ENCODE data around the gene GLI1. TPM values are rescaled to one million over a fixed set of nuclear protein-coding genes. Genes with fewer than 3 reads are reported as not detected.
A peak's percentile ranks its signal among the peaks of the same experiment; 100 is the strongest.

GLI1 gene
- total and polyA plus RNA-seq, 7 experiments from 2014 or later: 0.39 to 1.4 (median 0.45) TPM; not detected in 2

GRCh38 chr12:57452937-57453509 lies 6.6 kb upstream of the GLI1 start:
- Mint-ChIP-seq H3K27ac (no peak overlapping the region), H3K4me1 (peaks cover 4 to 20% (median 5%) of the 10 kb centered on the region in 7 donors), H3K27me3 (peaks cover 0 to 7% (median 0%) of the 10 kb centered on the region in 5 donors), H3K4me3 (no peak overlapping the region), H3K9me3 (no peaks in the 10 kb centered on the region), H3K36me3 (no peaks in the 10 kb centered on the region)
- H3K27ac ChIP-seq (ENCODE audit: low read depth, low read length): no peak overlapping the region
- ATAC-seq: peak; percentile 71
- CTCF ChIA-PET: interaction anchor here (0.5 to 1.6 kb wide), 11 partner anchors 10 to 192 kb away, joined by 3 to 6 read pairs (median 3); no protein-coding TSS in a partner anchor
- H3K36me3 ChIP-seq (ENCODE audit: control insufficient read depth in 2 of 3, insufficient read depth in 3 of 3, low read length in 3 of 3): no peaks in the 10 kb centered on the region
- intact Hi-C loops (cut with micrococcal nuclease): loop anchor here (1.0 to 10.0 kb wide), 5 partner anchors 146 to 328 kb away; partner anchors contain the start of genes LRP1 (in 1 of the 2) and OS9 (in 1 of the 2)
- H3K9me3 ChIP-seq (ENCODE audit: control insufficient read depth in 2 of 3, low read length in 3 of 3): no peaks in the 10 kb centered on the region
- POLR2A ChIA-PET: interaction anchor here (1.4 kb wide), 2 partner anchors 10 to 23 kb away, joined by 5 to 6 read pairs; no protein-coding TSS in a partner anchor
- DNase-seq: peak in 1 of 9 donors; percentile 58
- H3K4me1 ChIP-seq (ENCODE audit: control insufficient read depth in 2 of 2, insufficient read depth in 2 of 2, low read length in 2 of 2): peaks cover 0 to 5% of the 10 kb centered on the region in 2 donors
- no peak overlapping the region for H3K4me3 ChIP-seq (ENCODE audit: low read length)
- no peaks in the 10 kb centered on the region for H3K27me3 ChIP-seq (ENCODE audit: control insufficient read depth in 2 of 2, insufficient read depth in 2 of 2, low read length in 2 of 2)

GRCh38 chr12:57454213-57454565 lies 5.4 kb upstream of the GLI1 start:
- H3K9me3 ChIP-seq (ENCODE audit: control insufficient read depth in 2 of 3, low read length in 3 of 3): no peaks in the 10 kb centered on the region
- Mint-ChIP-seq H3K27ac (no peak overlapping the region), H3K27me3 (peaks cover 0 to 7% (median 0%) of the 10 kb centered on the region in 5 donors), H3K9me3 (peaks cover 0 to 2% (median 0%) of the 10 kb centered on the region in 11 donors), H3K4me3 (no peak overlapping the region), H3K4me1 (peaks cover 11 to 26% (median 15%) of the 10 kb centered on the region in 7 donors), H3K36me3 (no peaks in the 10 kb centered on the region)
- H3K4me3 ChIP-seq (ENCODE audit: low read length): no peak overlapping the region
- no peaks in the 10 kb centered on the region for H3K36me3 ChIP-seq (ENCODE audit: control insufficient read depth in 2 of 3, insufficient read depth in 3 of 3, low read length in 3 of 3)
- H3K4me1 ChIP-seq (ENCODE audit: control insufficient read depth in 2 of 2, insufficient read depth in 2 of 2, low read length in 2 of 2): peaks cover 0 to 10% of the 10 kb centered on the region in 2 donors
- DNase-seq: no peak
- ATAC-seq: no peak
- ChIA-PET CTCF (interaction anchor here (0.6 to 1.5 kb wide), 3 partner anchors 129 to 194 kb away, joined by 3 read pairs; no protein-coding TSS in a partner anchor), POLR2A (interaction anchor here (0.7 kb wide), 1 partner anchor 94 kb away, joined by 3 read pairs; no protein-coding TSS in a partner anchor)
- H3K27me3 ChIP-seq (ENCODE audit: control insufficient read depth in 2 of 2, insufficient read depth in 2 of 2, low read length in 2 of 2): no peaks in the 10 kb centered on the region
- intact Hi-C loops (cut with micrococcal nuclease): loop anchor here (10.0 kb wide), 2 partner anchors 241 to 329 kb away; partner anchors contain the start of genes LRP1 (in 1 of the 2) and OS9 (in 1 of the 2)
- no peak overlapping the region for H3K27ac ChIP-seq (ENCODE audit: low read depth, low read length)

GRCh38 chr12:57454566-57455373 lies 4.8 kb upstream of the GLI1 start, which contains the start of gene INHBE:
INHBE (plus strand) TSS chr12:57455307; CDS start chr12:57455537, 230 bp downstream.
- peak within 1 kb of the TSS; percentile 20 for H3K4me3 ChIP-seq (ENCODE audit: low read length)
- Mint-ChIP-seq H3K4me3 (peak within 1 kb of the TSS; percentile 3 to 81 (median 73)), H3K27me3 (peaks cover 0 to 7% (median 0%) of the 10 kb centered on the region in 5 donors), H3K9me3 (peaks cover 0 to 2% (median 0%) of the 10 kb centered on the region in 11 donors), H3K36me3 (no peaks in the 10 kb centered on the region), H3K4me1 (peaks cover 14 to 31% (median 17%) of the 10 kb centered on the region in 7 donors), H3K27ac (peak within 1 kb of the TSS in 5 of 9 donors; percentile 16 to 84 (median 42))
- no peaks in the 10 kb centered on the region for H3K36me3 ChIP-seq (ENCODE audit: control insufficient read depth in 2 of 3, insufficient read depth in 3 of 3, low read length in 3 of 3)
- intact Hi-C loops (cut with micrococcal nuclease): loop anchor here (5.0 to 10.0 kb wide), 3 partner anchors 240 to 342 kb away; partner anchors contain the start of genes LRP1 (in 1 of the 2), OS9 (in 1 of the 2) and STAT6 (in 1 of the 2)
- H3K27ac ChIP-seq (ENCODE audit: low read depth, low read length): no peak within 1 kb of the TSS
- DNase-seq (no peak), ATAC-seq (no peak)
- CTCF ChIA-PET: interaction anchor here (0.6 to 1.5 kb wide), 9 partner anchors 22 to 249 kb away, joined by 3 to 4 read pairs (median 3); partner anchors contain the start of gene B4GALNT1
- no peaks in the 10 kb centered on the region for H3K9me3 ChIP-seq (ENCODE audit: control insufficient read depth in 2 of 3, low read length in 3 of 3)
- H3K27me3 ChIP-seq (ENCODE audit: control insufficient read depth in 2 of 2, insufficient read depth in 2 of 2, low read length in 2 of 2): no peaks in the 10 kb centered on the region
- peaks cover 0 to 10% of the 10 kb centered on the region in 2 donors for H3K4me1 ChIP-seq (ENCODE audit: control insufficient read depth in 2 of 2, insufficient read depth in 2 of 2, low read length in 2 of 2)
- POLR2A ChIA-PET: interaction anchor here (0.7 to 1.2 kb wide), 4 partner anchors 11 to 94 kb away, joined by 3 read pairs; no protein-coding TSS in a partner anchor

GRCh38 chr12:57455374-57456144 lies 4.0 kb upstream of the GLI1 start:
- intact Hi-C loops (cut with micrococcal nuclease): loop anchor here (1.0 to 10.0 kb wide), 5 partner anchors 148 to 343 kb away; partner anchors contain the start of genes LRP1 (in 1 of the 2), OS9 (in 1 of the 2) and STAT6 (in 1 of the 2)
- ChIA-PET POLR2A (interaction anchor here (0.8 to 1.2 kb wide), 3 partner anchors 10 to 56 kb away, joined by 3 read pairs; no protein-coding TSS in a partner anchor), CTCF (interaction anchor here (0.7 to 1.5 kb wide), 15 partner anchors 11 to 366 kb away, joined by 3 to 5 read pairs (median 3); partner anchors contain the start of gene B4GALNT1)
- Mint-ChIP-seq H3K27me3 (peaks cover 0 to 8% (median 4%) of the 10 kb centered on the region in 5 donors), H3K4me1 (peaks cover 19 to 33% (median 23%) of the 10 kb centered on the region in 7 donors), H3K27ac (peak overlapping the region in 3 of 9 donors; percentile 42 to 84 (median 42)), H3K36me3 (no peaks in the 10 kb centered on the region), H3K4me3 (peak overlapping the region; percentile 3 to 81 (median 73)), H3K9me3 (peaks cover 0 to 2% (median 0%) of the 10 kb centered on the region in 11 donors)
- DNase-seq (no peak), ATAC-seq (no peak)
- Histone ChIP-seq H3K4me3 (ENCODE audit: low read length) (peak overlapping the region; percentile 20), H3K27ac (ENCODE audit: low read depth, low read length) (no peak overlapping the region), H3K4me1 (ENCODE audit: control insufficient read depth in 2 of 2, insufficient read depth in 2 of 2, low read length in 2 of 2) (peaks cover 4 to 11% of the 10 kb centered on the region in 2 donors), H3K36me3 (ENCODE audit: control insufficient read depth in 2 of 3, insufficient read depth in 3 of 3, low read length in 3 of 3) (no peaks in the 10 kb centered on the region), H3K9me3 (ENCODE audit: control insufficient read depth in 2 of 3, low read length in 3 of 3) (no peaks in the 10 kb centered on the region), H3K27me3 (ENCODE audit: control insufficient read depth in 2 of 2, insufficient read depth in 2 of 2, low read length in 2 of 2) (no peaks in the 10 kb centered on the region)

GRCh38 chr12:57456145-57456700 lies 3.4 kb upstream of the GLI1 start:
- H3K4me3 ChIP-seq (ENCODE audit: low read length): peak overlapping the region; percentile 20

More at GRCh38 chr12:57456145-57456700, 3.4 kb upstream of the GLI1 start:
- H3K4me3 Mint-ChIP-seq: peak overlapping the region; percentile 3 to 81 (median 73)
- DNase-seq (peak in 5 of 9 donors; percentile 39 to 57 (median 53)), ATAC-seq (peak; percentile 31)
- H3K27me3 Mint-ChIP-seq: peaks cover 0 to 14% (median 4%) of the 10 kb centered on the region in 5 donors
- no peaks in the 10 kb centered on the region for H3K36me3 ChIP-seq (ENCODE audit: control insufficient read depth in 2 of 3, insufficient read depth in 3 of 3, low read length in 3 of 3)
- peaks cover 11 to 18% of the 10 kb centered on the region in 2 donors for H3K4me1 ChIP-seq (ENCODE audit: control insufficient read depth in 2 of 2, insufficient read depth in 2 of 2, low read length in 2 of 2)
- H3K36me3 Mint-ChIP-seq: no peaks in the 10 kb centered on the region
- ChIA-PET CTCF (interaction anchor here (0.6 to 1.2 kb wide), 14 partner anchors 10 to 367 kb away, joined by 3 to 5 read pairs (median 3); partner anchors contain the start of gene B4GALNT1), POLR2A (no interaction called here)
- H3K9me3 ChIP-seq (ENCODE audit: control insufficient read depth in 2 of 3, low read length in 3 of 3): no peaks in the 10 kb centered on the region
- H3K27ac Mint-ChIP-seq: peak overlapping the region in 5 of 9 donors; percentile 16 to 84 (median 42)
- peaks cover 24 to 37% (median 27%) of the 10 kb centered on the region in 7 donors for H3K4me1 Mint-ChIP-seq
- H3K27ac ChIP-seq (ENCODE audit: low read depth, low read length): no peak overlapping the region
- H3K27me3 ChIP-seq (ENCODE audit: control insufficient read depth in 2 of 2, insufficient read depth in 2 of 2, low read length in 2 of 2): no peaks in the 10 kb centered on the region
- peaks cover 0 to 2% (median 0%) of the 10 kb centered on the region in 11 donors for H3K9me3 Mint-ChIP-seq
- intact Hi-C loops (cut with micrococcal nuclease): loop anchor here (1.0 to 10.0 kb wide), 5 partner anchors 149 to 344 kb away; partner anchors contain the start of genes LRP1 (in 1 of the 2), OS9 (in 1 of the 2) and STAT6 (in 1 of the 2)

Data from naive thymus-derived CD4-positive, alpha-beta T cell (primary cell).